K562 (cell line): ENCODE results near the gene SNTG2. TPM values are rescaled to one million over a fixed set of nuclear protein-coding genes. Genes with fewer than 3 reads are reported as not detected.

Experiments
- ATAC-seq: fragments of 200-7000 bp; cut with Tn5 transposase; 3 replicates; pipeline ENCODE4 v1.9.1; 2020; ENCODE audit warnings: moderate library complexity
- BruUV-seq: library from RNA; stranded (reverse); fragments of 400-500 nt; replicated peaks from 2 replicates; lab custom pipeline; 2021; lab: Mats Ljungman, UMichigan
- CTCF ChIA-PET: fragments of 300-600 bp; formaldehyde crosslinking; extraction: SDS; loops from one replicate; lab custom pipeline; 2021; ENCODE audit warnings: low intra/inter-chr PET ratio; lab: Yijun Ruan, JAX
- POLR2A ChIA-PET: fragments of 300-600, 350-650 bp; sonication (Branson Sonifier 250); formaldehyde crosslinking; extraction: SDS; loops from one replicate; lab custom pipeline; 2021; ENCODE audit warnings: antibody characterized with exemption, inconsistent platforms; lab: Yijun Ruan, JAX
- DNase-seq, 4 experiments: peaks; one replicate each; pipeline versions ENCODE4 v3.0.0 to v3.0.0-alpha.2; 2011 to 2018; ENCODE audit warnings: low spot score in 3 of 4, mixed read lengths in 3 of 4; ENCODE audit errors: extremely low read depth in 1 of 4
- FAIRE-seq: peaks from 2 replicates; lab custom pipeline; 2011; peaks lifted over from hg19 to GRCh38; lab: Jason Lieb, UNC
- H2AFZ ChIP-seq: 2 replicates; pipeline ENCODE4 v1.6.0; 2011; ENCODE audit warnings: low read depth, low read length, control low read depth, inconsistent platforms
- H3K27ac ChIP-seq: fragments of 200-600 bp; 3 replicates; pipeline ENCODE4 v1.8.0; 2011; ENCODE audit warnings: low read depth, mild to moderate bottlenecking, control low read depth, inconsistent platforms, low read length, moderate library complexity, mixed read lengths; ENCODE audit errors: extremely low read depth
- H3K27me3 ChIP-seq, 2 experiments: fragments of 300-600 bp in 1 of 2; 2 replicates in 1 of 2; 3 replicates in 1 of 2; pipeline versions ENCODE4 v1.6.0 to v1.8.0; 2011; ENCODE audit warnings: inconsistent platforms in 2 of 2, low read length in 2 of 2, mild to moderate bottlenecking in 1 of 2, mixed read lengths in 1 of 2, moderate library complexity in 1 of 2; ENCODE audit not compliant: control insufficient read depth in 2 of 2, insufficient read depth in 2 of 2
- H3K36me3 ChIP-seq: fragments of 300-600 bp; 3 replicates; pipeline ENCODE4 v1.8.0; 2011; ENCODE audit warnings: mild to moderate bottlenecking, low read length, inconsistent platforms; ENCODE audit not compliant: control insufficient read depth, insufficient read depth
- H3K4me1 ChIP-seq, 2 experiments: fragments of 200-600 bp in 1 of 2; replicated peaks in 1 of 2; 2 replicates in 1 of 2; 3 replicates in 1 of 2; pipeline versions ENCODE4 v1.5.1 to v1.8.0; 2011; ENCODE audit warnings: inconsistent platforms in 2 of 2, low read length in 2 of 2, mild to moderate bottlenecking in 1 of 2, mixed read lengths in 1 of 2, moderate library complexity in 1 of 2; ENCODE audit not compliant: control insufficient read depth in 2 of 2, insufficient read depth in 2 of 2
- H3K4me2 ChIP-seq: 2 replicates; pipeline ENCODE4 v1.6.1; 2011; ENCODE audit warnings: low read length, control low read depth, inconsistent platforms, mixed read lengths; ENCODE audit not compliant: insufficient read depth
- H3K4me3 ChIP-seq: fragments of 200-600 bp; sonication (generic), shearing (Covaris generic); 2 replicates; pipeline ENCODE4 v1.5.1; 2016; ENCODE audit warnings: control low read depth, inconsistent platforms
- H3K79me2 ChIP-seq: fragments of 200-600 bp; 3 replicates; pipeline ENCODE4 v1.8.0; 2011; ENCODE audit warnings: low read length, inconsistent platforms; ENCODE audit not compliant: control insufficient read depth, insufficient read depth
- H3K9ac ChIP-seq, 2 experiments: 2 replicates each; pipeline versions ENCODE4 v1.6.0 to v1.6.1; 2011; ENCODE audit warnings: low read depth in 2 of 2, low read length in 2 of 2, control low read depth in 1 of 2, inconsistent platforms in 1 of 2, mild to moderate bottlenecking in 1 of 2, mixed read lengths in 1 of 2; ENCODE audit not compliant: insufficient read depth in 1 of 2
- H3K9me1 ChIP-seq: one replicate; pipeline ENCODE4 v1.6.0; 2011; ENCODE audit warnings: inconsistent platforms, mild to moderate bottlenecking, low read length, moderate library complexity; ENCODE audit not compliant: control insufficient read depth, insufficient read depth
- H3K9me3 ChIP-seq: replicated peaks from 2 replicates; pipeline ENCODE4 v1.5.1; 2011; ENCODE audit warnings: low read depth, low read length, inconsistent platforms; ENCODE audit not compliant: control insufficient read depth, insufficient read depth
- H4K20me1 ChIP-seq: replicated peaks from 2 replicates; pipeline ENCODE4 v1.6.1; 2011; ENCODE audit warnings: low read length, inconsistent platforms, mixed read lengths; ENCODE audit not compliant: control insufficient read depth, insufficient read depth
- CHD2 ChIP-seq: IDR thresholded peaks from 2 replicates; pipeline ENCODE4 v1.6.1; 2011; ENCODE audit warnings: low read depth, low read length
- CLOCK ChIP-seq: fragments of 250-450 bp; sonication (Bioruptor Pico); IDR thresholded peaks from 2 replicates; pipeline ENCODE4 v1.4.0; 2020; ENCODE audit warnings: mild to moderate bottlenecking, moderate library complexity, borderline replicate concordance
- ELF4 ChIP-seq: fragments of 450-650 bp; formaldehyde crosslinking; IDR thresholded peaks from 2 replicates; pipeline ENCODE4 v1.4.0; 2022; ENCODE audit warnings: missing genetic modification characterization
- HDAC6 ChIP-seq: IDR thresholded peaks from 2 replicates; pipeline ENCODE4 v1.6.1; 2012; ENCODE audit warnings: low read depth, mild to moderate bottlenecking, control low read depth, inconsistent platforms, low read length, moderate library complexity
- NFYB ChIP-seq: IDR thresholded peaks from 2 replicates; pipeline ENCODE4 v1.6.1; 2011; ENCODE audit warnings: mild to moderate bottlenecking, moderate library complexity; ENCODE audit not compliant: insufficient read length; ENCODE audit errors: extremely low read depth
- OTX1 ChIP-seq: fragments of 450-650 bp; formaldehyde crosslinking; IDR thresholded peaks from 2 replicates; pipeline ENCODE4 v1.4.0; 2022; ENCODE audit warnings: mild to moderate bottlenecking
- RCOR1 ChIP-seq, 2 experiments: IDR thresholded peaks; 2 replicates each; pipeline ENCODE4 v1.6.1; 2012; ENCODE audit warnings: low read depth in 2 of 2, low read length in 2 of 2, borderline replicate concordance in 1 of 2, improper control_type of control experiment in 1 of 2
- SP2 ChIP-seq: IDR thresholded peaks from 2 replicates; pipeline ENCODE4 v1.6.1; 2011; ENCODE audit warnings: mild to moderate bottlenecking, low read depth, low read length, moderate library complexity; ENCODE audit not compliant: poor library complexity, severe bottlenecking; ENCODE audit errors: extremely low read depth
- ZNF449 ChIP-seq: fragments of 250-450 bp; sonication (Bioruptor Pico); IDR thresholded peaks from 2 replicates; pipeline ENCODE4 v1.8.0; 2022; ENCODE audit warnings: moderate library complexity, mild to moderate bottlenecking, inconsistent platforms
- WGBS: fragments of 100-300 bp; shearing (Covaris generic); methylation state at CpG from one replicate; pipeline ENCODE4 v1.1.6; 2016; ENCODE audit warnings: low coverage, mixed read lengths; ENCODE audit not compliant: insufficient coverage; ENCODE audit errors: missing lambda C conversion rate; 5-methylcytosine and 5-hydroxymethylcytosine counted together
- in situ Hi-C: fragments of 300-500 bp; cut with MboI; formaldehyde crosslinking; loops from 4 replicates; pipeline ENCODE4 v1.15.0; 2018; ENCODE audit warnings: inconsistent platforms, mixed read lengths
- intact Hi-C: fragments of 100-400 bp; cut with micrococcal nuclease; formaldehyde crosslinking; loops from 2 replicates; pipeline ENCODE4 v1.14.2; 2022
- polyA plus RNA-seq, 8 experiments: library from polyadenylated mRNA; depleted of rRNA in 4 of 8; stranded (reverse) in 5 of 8; unstranded in 3 of 8; fragments of >200 nt; fragmentation: Nextera tagmentation in 2 of 8; fragmentation: Illumina TruSeq in 1 of 8; extraction: Ambion mirVana in 2 of 8; extraction: Trizol in 1 of 8; gene quantifications; 2 replicates each; pipeline versions ENCODE4 v1.2.1 to v1.2.3, GENCODE V29; 2011 to 2014; ENCODE audit warnings: inconsistent platforms in 1 of 8, missing spikeins in 1 of 8
- total RNA-seq, 7 experiments: library from RNA; depleted of rRNA in 6 of 7; stranded (reverse); fragments of >200 nt in 6 of 7; fragmentation: Illumina TruSeq in 2 of 7; extraction: Trizol in 2 of 7; gene quantifications; 2 replicates each; pipeline versions ENCODE4 v1.2.1 to v1.2.3, GENCODE V29; 2011 to 2021; ENCODE audit warnings: low replicate concordance in 1 of 7
- TF ChIP-seq, protein P1 (sequence below): fragments of 200-800 bp; sonication (Bioruptor generic); IDR thresholded peaks from 2 replicates; pipeline ENCODE4 v1.6.1; 2016; ENCODE audit warnings: missing genetic modification characterization, missing compliant biosample characterization

The SNTG2 gene
- total and polyA plus RNA-seq, 9 of the 15 experiments (the other 6 are each of a cell fraction or from before 2014, with no cell fraction given) = not detected

DNA sequence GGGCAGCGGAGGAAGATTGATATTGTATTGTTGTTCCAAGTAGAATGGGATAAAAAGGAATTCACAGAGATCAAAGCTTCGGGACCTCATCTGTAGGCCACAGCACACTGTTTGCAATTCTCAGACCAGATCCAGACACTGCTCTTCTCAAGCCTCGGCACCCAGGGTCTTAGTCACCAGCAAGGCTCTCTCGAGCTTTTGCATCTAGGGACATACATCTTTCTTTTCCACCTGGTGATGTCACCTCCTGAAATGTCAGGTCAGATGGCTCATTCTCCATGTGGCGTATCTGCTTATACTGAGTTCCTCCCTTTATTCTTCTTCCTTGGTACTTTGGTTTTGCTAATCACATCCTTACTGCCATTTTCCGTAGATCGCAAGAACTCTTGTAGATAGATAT is 42.9 kb upstream of the SNTG2 start (continued):
- TF ChIP-seq CLOCK = no peak
- no peak for TF ChIP-seq ZNF449 (CRISPR knock-in tag)
- no peak for TF ChIP-seq HDAC6
- no peak for TF ChIP-seq RCOR1 (IDR thresholded peaks at IDR 0.05; ENCODE audit: borderline replicate concordance in 1 of 2, low read depth in 2 of 2, low read length in 2 of 2)
- no peak for TF ChIP-seq SP2

DNA sequence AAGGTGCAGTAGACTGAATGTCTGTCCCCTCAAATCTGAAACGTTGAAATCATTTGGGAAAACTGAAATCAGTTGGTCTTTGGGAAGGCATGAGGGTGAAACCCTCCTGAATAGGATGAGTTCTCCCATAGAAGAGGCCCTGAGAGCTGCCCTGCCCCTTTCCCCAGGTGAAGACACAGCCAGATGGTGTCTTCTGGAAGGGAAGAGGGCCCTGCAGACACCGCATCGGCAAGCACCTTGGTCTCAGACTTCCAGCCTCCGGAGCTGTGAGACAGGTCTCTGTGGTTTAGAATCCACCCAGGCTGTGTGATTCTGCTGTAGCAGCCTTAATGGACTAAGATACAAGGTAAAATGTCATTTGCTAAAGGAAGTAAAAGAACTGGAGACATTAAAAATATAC is 42.1 kb upstream of the SNTG2 start:
- H3K9me3 ChIP-seq = no peaks in the 10 kb centered on the region
- FAIRE-seq = no peak
- no TSS peak for BruUV-seq
- intact Hi-C loops = no loop called here
- H3K79me2 ChIP-seq = no peaks in the 10 kb centered on the region
- no peaks in the 10 kb centered on the region for H3K9me1 ChIP-seq
- WGBS = 0% methylated on average over 3 of the region's 4 CpGs
- peaks cover 2 to 38% of the 10 kb centered on the region in 2 experiments; a peak in 4 of 5 replicates for H3K27me3 ChIP-seq
- no peak overlapping the region for H2AFZ ChIP-seq
- no peak overlapping the region for H3K4me2 ChIP-seq
- no peak for ATAC-seq
- no peak for DNase-seq
- H3K36me3 ChIP-seq = no peaks in the 10 kb centered on the region
- in situ Hi-C loops = no loop called here
- H3K4me1 ChIP-seq = no peaks in the 10 kb centered on the region
- TF ChIP-seq, protein P1, sequence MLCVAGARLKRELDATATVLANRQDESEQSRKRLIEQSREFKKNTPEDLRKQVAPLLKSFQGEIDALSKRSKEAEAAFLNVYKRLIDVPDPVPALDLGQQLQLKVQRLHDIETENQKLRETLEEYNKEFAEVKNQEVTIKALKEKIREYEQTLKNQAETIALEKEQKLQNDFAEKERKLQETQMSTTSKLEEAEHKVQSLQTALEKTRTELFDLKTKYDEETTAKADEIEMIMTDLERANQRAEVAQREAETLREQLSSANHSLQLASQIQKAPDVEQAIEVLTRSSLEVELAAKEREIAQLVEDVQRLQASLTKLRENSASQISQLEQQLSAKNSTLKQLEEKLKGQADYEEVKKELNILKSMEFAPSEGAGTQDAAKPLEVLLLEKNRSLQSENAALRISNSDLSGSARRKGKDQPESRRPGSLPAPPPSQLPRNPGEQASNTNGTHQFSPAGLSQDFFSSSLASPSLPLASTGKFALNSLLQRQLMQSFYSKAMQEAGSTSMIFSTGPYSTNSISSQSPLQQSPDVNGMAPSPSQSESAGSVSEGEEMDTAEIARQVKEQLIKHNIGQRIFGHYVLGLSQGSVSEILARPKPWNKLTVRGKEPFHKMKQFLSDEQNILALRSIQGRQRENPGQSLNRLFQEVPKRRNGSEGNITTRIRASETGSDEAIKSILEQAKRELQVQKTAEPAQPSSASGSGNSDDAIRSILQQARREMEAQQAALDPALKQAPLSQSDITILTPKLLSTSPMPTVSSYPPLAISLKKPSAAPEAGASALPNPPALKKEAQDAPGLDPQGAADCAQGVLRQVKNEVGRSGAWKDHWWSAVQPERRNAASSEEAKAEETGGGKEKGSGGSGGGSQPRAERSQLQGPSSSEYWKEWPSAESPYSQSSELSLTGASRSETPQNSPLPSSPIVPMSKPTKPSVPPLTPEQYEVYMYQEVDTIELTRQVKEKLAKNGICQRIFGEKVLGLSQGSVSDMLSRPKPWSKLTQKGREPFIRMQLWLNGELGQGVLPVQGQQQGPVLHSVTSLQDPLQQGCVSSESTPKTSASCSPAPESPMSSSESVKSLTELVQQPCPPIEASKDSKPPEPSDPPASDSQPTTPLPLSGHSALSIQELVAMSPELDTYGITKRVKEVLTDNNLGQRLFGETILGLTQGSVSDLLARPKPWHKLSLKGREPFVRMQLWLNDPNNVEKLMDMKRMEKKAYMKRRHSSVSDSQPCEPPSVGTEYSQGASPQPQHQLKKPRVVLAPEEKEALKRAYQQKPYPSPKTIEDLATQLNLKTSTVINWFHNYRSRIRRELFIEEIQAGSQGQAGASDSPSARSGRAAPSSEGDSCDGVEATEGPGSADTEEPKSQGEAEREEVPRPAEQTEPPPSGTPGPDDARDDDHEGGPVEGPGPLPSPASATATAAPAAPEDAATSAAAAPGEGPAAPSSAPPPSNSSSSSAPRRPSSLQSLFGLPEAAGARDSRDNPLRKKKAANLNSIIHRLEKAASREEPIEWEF (CRISPR knock-in tag) = no peak
- TF ChIP-seq ELF4 (CRISPR knock-in tag) (no peak), OTX1 (CRISPR knock-in tag) (no peak), CHD2 (no peak), NFYB (no peak)
- H4K20me1 ChIP-seq = no peaks in the 10 kb centered on the region
- H3K9ac ChIP-seq = no peak overlapping the region
- ChIA-PET CTCF (no interaction called here), POLR2A (no interaction called here)
- no peak overlapping the region for H3K27ac ChIP-seq
- no peak overlapping the region for H3K4me3 ChIP-seq
